ENCODE data around the gene TAOK3.
"Not testable (repeated sequence)": the region's sequence is repeated elsewhere in the genome, so short reads cannot be mapped to it uniquely, and the experiment has no call there.

Gene TAOK3

DNA sequence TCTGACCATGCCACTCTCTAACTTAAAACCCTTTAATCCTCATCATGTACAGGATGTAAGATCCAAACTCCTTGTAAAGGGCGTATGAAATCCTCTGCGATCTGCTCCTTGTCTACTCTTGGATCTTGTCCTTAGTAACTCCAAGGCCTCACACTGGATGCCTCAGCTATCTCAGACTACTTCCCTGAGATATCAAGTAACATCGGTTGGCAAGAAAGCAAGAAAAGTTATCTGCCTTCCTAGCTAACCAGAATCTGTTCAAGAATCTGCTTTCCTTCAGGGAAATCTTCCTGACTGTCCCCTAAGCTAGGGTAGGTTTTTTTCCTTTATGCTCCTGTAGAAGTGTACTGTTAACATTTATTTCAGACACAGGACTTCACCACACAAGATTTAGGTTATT is 82.6 kb downstream of the TAOK3 start:
- no peak for DNase-seq

DNA sequence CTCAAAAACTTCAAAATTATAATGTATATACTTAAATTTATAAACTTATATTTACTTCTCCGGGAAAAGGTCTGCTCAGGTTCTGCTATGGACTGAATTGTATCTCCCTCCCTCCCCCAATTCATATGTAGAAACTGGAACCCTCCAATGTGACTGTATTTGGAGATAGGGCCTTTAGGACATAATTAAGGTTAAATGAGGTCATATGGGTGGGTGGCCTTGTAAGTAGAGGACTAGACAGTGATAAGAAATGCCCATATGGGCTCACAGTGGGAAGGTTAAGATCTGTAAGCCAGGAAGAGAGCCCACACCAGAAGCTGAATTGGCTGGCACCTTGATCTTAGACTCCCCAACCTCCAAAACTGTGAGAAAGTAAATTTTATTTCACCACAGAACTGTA is 84.5 kb downstream of the TAOK3 start:
- DNase-seq, result no peak

DNA sequence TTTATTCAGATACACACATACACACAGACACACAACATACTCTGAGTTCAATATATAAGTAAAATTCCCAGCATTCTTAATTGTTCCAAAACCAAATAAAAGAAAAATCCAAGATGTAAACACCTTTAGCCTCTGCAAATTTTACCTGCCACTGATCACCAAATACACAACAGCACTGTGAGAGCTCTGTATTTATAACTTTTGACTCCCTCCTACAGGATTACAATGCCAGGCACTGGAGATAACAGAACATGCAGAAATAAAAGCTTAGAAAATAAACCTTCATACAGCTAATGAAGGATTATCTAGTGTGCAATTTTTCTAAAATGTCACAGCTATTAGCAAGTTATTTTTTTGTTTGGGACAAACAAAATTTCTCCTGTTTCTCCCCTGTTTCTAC is 85.0 kb downstream of the TAOK3 start:
- no peak for DNase-seq

DNA sequence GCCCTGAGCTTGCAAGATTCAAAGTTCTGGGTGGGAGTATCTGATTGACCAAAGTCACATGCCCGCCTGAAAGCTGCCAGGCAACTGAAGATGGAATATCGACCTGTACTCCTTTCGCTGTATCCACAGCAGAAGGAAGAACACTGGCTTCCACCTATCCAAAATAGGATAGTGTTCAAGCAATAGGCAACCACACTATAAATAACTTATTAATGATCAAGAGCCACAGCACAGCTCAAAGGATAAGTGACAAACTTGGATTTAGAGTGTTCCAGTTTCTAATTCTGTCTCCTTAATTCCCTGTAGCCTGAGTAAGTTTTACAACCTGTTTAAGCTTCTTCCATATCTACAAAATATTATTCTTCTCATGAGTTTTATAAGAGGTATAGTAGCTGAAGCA is 89.9 kb downstream of the TAOK3 start:
- DNase-seq, result no peak

DNA sequence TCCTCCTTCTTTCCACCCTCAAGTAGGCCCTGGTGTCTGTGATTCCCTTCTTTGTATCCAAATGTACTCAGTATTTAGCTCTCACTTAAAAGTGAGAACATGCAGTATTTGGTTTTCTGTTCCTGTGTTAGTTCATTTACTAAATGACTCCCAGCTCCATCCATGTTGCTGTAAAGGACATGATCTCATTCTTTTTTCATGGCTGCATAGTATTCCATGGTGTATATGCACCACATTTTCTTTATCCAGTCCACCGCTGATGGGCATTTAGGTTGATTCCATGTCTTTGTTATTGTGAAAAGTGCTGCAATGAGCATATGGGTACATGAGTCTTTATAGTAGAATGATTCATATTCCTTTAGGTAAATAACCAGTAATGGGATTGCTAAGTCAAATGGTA is 94.4 kb downstream of the TAOK3 start:
- DNase-seq, result not testable (repeated sequence)

DNA sequence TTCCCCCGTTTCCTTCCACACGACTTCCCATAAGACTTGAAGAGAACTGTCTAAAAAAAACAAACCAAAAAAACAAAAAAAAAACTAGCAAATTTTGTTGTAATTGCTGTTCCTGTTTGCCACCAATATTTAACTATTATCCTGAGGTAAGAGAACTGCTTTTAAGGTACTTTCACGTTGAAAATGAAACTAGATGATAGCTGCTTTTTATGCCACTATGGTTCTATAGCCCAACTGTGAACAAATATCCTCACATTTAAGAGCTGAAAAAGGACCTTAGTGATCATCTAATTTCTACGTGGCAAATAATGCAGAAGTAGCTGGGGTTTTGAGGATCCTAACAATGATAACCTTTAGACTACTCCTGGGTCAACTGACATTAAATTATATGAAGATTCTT is 98.6 kb downstream of the TAOK3 start:
- DNase-seq, result peak in 1 of 5 experiments; percentile 4

DNA sequence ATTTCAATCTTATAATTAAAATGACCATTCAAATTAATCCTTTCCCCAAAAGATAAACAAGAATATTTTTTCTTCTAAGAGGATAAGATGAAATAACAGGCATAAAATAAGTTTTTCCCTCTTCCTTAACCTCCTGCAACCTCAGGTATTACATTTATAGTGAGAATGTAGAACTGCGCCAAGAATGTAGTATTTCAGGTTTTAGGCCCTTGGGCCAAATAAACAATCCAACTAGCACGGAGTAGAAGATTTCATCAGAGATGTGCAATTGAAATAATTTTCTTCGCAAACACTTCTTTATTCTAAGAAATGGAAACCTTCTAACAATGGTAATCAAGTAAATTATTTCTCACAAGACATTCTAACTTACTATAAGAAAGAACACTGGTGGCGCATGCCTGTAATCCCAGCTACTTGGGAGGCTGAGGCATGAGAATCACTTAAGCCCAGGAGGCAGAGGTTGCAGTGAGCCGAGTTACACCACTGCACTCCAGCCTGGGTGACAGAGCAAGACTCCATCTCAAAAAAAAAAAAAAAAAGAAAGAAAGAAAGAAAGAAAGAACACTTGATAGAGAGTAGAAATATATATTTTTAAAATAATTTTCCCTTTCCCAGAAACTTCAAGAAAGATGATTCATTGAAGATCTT is 100.8 kb downstream of the TAOK3 start:
- no peak for DNase-seq

DNA sequence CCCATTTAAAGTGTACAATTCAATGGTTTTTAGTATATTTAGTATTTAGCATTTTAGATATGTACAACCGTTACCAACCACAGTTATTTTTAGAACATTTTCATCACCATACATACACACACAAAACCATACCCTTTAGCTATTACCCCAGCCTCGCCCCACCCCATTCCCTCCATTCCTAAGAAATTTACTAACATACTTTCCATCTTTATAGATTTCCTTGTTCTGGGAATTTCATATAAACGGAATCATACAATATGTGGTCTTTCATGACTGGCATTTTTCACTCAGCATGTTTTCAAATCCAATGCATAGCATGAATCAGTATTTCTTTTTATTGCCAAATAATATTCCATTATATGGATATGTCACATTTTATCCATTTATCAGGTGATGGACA is 101.5 kb downstream of the TAOK3 start:
- no peak for DNase-seq

DNA sequence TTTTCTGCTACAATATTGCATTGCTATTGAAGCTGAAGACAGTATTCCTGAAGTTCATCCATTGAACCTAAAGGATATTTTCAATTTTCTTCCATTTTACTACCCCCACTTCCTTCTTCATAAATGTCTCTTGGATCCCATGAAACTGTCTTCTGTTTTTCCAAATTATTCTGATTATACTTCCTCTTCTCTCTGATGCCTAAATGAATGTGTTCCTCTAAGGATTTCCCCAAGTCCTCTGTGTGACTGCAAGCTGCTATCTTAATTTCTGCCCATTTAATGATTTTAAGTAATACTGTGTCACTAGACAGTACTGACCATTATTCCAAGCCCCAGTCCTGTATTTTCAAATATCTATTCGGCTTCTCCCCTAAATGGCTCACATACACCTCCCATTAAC is 102.9 kb downstream of the TAOK3 start:
- DNase-seq, result no peak

DNA sequence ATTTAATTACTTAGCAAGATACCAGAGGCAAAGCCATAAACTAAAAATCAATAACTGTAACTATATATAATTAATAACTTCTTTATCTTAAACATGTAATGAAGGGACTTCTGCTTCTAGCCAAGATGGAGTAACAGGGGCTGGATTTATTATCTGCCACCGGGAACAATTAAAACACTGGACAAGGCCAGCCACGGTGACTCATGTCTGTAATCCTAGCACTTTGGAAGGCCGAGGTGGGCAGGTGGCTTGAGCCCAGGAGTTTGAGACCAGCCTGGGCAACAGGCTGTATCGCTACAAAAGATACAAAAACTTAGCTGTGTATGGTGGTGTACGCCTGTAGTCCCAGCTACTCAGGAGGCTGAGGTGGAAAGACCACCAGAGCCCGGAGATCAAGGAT is 113.6 kb downstream of the TAOK3 start:
- DNase-seq, result no peak

DNA sequence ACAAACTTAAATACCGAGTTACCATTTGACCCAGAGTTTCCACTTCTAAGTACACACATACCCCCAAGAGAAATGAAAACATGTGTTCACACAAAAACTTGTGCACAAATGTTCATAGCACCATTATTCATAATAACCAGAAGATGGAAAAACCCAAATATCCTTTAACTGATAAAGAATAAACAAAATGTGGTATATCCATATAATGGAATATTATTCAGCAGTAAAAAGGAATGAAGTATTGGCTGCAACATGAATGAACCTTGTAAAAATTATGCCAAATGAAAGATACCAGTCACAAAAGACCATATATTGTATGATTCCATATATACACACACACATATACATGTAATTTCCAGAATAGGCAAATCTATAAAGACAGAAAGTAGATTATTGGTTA is 116.4 kb downstream of the TAOK3 start:
- no peak for DNase-seq

DNA sequence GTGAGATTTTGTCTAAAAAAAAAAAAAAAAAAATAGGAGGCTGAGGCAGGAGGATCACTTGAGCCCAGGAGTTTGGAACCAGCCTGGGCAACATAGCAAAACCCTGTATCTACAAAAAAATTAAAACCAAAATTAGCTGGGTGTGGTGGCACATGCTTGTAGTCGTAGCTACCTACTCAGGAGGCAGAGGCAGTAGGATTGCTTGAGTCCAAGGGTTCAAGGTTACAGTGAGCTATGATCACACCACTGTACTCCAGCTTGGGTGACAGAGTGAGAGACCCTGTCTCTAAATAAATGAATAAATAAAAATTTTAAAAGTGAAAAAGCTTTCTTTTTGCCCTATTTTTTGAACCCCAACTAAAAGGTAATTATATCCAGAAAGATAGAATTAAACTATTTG is 123.2 kb downstream of the TAOK3 start:
- no peak for DNase-seq

DNA sequence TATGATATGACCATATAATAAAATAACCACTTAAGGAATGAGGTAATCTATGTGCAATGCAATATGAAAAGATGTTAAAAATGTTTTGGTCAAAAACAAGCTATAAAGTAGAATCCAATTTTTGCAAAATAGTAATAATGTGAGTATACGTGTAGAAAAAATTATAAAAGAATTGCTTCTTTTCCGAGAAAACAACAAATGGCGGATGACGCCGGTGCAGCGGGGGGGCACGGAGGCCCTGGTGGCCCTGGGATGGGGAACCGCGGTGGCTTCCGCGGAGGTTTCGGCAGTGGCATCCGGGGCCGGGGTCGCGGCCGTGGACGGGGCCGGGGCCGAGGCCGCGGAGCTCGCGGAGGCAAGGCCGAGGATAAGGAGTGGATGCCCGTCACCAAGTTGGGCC is 126.8 kb downstream of the TAOK3 start:
- not testable (repeated sequence) for DNase-seq

DNA sequence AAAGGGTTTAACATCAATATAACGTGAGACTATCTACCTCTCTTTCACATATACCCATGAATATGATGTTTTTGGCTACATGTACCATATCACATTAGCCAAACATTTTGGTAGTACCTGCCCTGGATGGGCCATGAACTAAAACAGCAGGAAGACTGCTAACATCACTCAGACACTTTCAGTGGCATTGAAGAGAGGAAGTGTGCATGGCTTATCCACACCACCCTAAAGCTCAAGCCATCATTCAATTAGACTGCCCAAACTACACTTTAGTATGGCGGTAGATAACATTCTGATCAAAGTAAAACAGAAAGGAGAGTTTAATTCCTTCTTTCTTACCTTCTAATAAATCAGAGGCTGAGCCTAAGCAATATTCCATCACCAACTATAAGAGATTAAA is 133.8 kb downstream of the TAOK3 start:
- DNase-seq, result no peak

DNA sequence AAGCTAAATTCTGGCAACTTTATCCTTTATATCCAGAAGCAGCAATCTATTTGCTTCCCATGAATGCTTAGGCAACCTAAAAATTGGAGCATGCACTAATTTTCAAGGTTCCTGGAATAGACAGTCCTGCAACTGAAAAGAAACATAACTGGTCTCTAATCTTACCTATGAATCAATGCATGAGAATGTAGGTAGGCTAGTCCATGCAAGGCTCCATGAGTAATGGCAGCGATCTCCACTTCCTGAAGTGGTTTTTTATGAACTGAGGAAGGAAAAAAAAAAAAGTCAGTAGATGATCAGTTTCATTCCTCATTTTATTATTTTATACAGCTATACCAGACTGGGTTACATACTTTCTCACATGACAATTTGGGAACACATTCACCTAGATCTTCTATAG is 134.8 kb downstream of the TAOK3 start:
- no peak for DNase-seq

DNA sequence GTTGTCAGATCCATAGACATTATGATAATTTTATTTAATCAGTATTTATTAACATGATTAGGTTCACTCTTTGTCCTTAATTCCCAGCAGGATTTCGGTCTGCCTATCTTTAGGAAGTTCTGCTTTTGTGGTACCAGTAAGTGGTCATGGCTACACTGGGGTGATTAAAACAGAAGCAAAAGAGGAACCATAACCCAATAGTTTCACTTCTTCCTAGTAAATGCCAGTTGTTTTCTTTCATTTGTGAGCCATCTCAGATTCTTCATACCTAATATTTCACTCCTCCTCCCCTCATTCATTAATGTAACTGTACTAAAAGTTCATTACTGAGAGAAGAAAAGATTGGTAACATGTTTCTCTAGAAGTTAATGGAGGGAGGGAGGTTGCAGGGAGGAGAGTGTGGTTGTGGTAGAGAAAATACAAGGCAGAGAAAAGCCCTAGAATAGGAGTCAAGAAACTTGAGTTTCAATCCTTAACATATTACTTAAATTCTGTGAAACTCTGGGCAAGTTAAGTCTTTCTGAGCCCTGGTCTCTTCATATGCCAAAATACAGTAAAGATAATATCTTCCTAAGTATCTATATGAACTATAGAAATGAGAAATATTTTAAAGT is 135.5 kb downstream of the TAOK3 start:
- DNase-seq, result no peak

DNA sequence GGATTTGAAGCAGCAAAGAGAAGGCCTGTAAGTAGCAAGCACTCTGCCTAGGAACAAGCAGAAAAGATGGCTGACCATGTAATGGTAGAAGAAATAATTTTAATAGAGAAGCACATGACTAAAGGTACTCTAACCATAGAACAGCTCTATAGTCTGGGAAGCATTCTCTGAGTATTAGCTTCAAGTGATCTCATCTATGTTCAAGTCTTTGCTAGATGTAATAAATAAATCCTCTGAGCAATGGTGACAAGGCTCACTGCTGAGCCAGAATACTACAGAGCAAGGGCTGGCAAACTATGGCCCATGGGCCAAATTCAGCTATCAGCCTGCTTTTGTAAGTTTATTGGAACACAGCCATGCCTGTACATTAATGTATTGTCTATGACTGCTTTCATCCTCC is 152.0 kb downstream of the TAOK3 start:
- no peak for DNase-seq

DNA sequence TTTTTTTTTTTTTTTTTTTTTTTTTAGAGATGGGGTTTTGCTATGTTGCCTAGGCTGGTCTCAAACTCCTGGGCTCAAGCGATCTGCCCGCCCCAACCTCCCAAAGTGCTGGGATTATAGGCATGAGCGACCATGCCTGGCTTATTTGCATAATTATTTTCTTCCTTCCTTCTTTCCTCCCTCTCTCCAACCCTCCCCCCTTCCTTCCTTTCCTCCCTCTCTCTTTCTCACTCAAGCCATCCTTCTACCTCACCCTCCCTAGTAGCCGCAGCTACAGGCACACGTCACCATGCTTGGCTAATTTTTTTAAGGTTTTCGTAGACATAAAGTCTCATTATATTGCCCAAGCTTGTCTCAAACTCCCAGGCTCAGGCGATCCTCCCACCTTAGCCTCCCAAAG is 152.9 kb downstream of the TAOK3 start:
- DNase-seq, result no peak

DNA sequence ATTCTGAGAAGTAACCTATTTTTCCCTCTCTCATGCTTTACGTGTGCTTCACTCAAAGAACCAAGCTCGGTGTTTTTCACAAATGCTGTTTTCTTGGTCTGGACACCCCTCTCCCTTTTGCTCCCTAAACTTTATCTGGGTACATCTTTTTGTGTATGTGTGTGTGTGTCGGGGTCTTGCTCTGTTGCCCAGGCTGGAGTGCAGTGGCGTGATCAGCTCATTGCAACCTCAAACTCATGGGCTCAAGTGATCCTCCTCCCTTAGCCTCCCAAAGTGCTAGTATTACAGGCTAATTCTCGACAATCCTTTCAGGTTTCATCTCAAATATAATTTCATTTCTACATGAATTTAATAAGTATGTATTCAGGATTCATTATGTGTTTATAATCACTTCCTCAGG is 153.6 kb downstream of the TAOK3 start:
- DNase-seq, result no peak

DNA sequence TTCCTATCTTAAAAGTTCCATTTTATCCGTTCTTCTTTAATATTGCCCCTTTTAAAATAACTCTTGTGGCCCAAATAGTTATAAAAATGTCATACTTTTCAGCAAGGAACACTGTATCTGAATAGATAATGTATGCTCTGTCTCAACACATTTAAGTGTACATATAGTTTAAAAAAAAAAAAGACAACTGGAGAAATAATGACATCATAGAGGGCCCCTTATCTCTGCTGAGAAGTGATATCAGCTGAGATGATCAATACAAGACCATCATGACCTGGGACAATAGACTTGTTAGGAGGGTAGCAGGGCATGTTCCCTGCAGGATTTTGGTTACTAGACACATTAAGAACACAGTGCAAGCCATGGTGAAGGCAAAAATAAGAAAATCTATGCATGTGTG is 159.3 kb downstream of the TAOK3 start:
- no peak for DNase-seq

DNA sequence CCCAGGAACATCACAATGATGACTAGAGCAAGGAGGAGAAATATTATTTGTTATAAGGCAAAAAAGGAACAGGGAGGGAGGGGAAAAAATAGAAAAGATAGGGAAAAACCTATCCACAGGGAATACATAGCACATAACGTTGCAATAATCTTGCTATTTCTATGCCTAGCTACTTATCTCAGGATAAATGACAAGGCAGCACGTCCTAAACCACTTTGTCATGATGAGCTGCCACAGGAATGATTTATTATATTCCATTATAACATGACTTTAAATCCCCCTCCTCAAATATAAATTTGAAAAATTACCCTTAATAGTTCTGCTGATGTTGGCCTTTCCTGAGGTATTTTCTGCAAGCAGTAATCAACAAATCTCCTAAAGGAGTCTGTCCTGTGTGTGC is 160.1 kb downstream of the TAOK3 start:
- no peak for DNase-seq

DNA sequence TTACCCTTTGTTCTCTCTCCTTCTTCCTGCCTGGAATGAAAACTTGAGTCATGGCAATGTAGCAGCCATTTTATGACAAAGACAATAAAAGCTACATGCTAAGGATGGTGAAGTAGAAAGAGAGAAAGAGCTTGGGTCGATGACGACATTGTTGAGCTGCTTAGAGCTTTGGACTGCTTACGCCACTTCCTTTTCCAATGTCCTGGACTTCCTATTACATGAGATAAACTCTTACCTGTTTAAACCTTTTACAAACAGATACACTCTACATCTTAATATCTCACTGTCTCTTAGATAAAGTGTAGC is 166.6 kb downstream of the TAOK3 start:
- no peak for DNase-seq

DNA sequence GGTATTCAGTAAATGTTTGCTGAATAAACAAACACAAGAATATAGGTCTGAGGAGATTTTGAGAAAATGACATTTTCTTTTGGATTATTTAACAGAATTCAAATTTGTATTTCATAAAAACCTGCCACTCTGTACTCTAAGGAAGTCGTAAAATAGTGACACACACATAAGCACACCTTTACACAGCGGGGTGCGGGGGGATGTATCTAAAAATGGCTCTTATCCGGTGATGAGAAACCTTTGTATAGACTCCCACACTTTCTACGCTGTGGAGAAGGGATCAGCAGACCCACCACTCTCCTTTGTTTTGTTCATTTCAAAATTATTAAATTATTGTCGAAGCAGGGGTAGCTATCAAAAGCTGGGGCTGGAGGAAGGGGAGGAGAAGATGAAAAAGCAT is 178.7 kb downstream of the TAOK3 start:
- no peak for DNase-seq

DNA sequence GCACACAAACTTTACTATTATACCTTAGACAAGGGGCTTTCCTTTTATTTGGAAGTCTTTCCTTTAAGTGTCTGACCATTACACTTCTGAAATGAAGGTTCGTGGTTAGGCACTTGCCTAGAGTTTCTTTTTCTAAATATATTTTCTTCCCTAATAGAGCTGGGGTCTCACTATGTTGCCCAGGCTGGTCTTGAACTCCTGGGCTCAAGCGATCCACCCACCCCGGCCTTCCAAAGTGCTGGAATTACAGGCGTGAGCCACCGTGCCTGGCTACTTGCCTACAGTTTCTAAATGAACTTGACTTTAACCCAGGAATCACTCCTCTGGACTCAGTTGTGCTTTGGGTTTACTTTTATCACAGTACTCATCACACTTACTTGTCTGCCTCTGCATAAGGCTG is 179.2 kb downstream of the TAOK3 start:
- DNase-seq, result no peak

DNA sequence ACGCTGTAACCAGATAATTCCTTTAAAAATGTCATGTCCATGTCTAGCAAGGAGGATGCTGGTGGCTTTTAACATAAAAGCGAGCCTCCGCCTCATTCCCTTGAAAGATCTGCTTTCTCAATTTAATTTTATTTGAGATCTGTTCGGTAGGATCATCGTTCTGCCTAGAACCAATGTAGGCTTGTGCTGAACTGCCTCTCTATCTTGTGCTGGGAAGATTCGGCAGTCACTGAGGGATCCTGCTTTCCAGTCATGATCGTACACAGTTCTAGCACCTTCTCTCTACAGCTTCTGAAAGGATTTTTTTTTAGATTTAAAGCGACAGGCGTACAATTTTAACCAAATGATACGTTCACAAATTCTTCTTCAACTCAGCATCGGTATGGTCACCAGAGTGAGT is 182.4 kb downstream of the TAOK3 start:
- DNase-seq, result no peak
